Measurements from ENCODE around the gene PVALEF. TPM values are rescaled to one million over a fixed set of nuclear protein-coding genes. Genes with fewer than 3 reads are reported as not detected.

Gene PVALEF
- total and polyA plus RNA-seq, 2 of the 13 experiments (the other 11 are each of a cell fraction or from before 2014, with no cell fraction given) = 0.18 TPM

- ChIA-PET POLR2A (interaction anchor here (0.6 kb wide), 1 partner anchor 97 kb away, joined by 3 read pairs; the partner anchor contains the start of gene CEP131), CTCF (ENCODE audit: low intra/inter-chr PET ratio, low total read pairs) (no interaction called here)
- H3K4me1 ChIP-seq (ENCODE audit: insufficient read depth, low read length) = peaks cover 14% of the 10 kb centered on the region
- no peaks in the 10 kb centered on the region for H3K79me2 ChIP-seq (ENCODE audit: insufficient read depth, low read length)
- no peak overlapping the region for H3K9ac ChIP-seq (ENCODE audit: insufficient read depth, low read depth, low read length)
- TF ChIP-seq NFE2L1 (CRISPR knock-in tag; IDR thresholded peaks at IDR 0.05; ENCODE audit: borderline replicate concordance) (no peak), GABPA (IDR thresholded peaks at IDR 0.05; ENCODE audit: low read depth, low read length) (no peak), GABPA (CRISPR knock-in tag; IDR thresholded peaks at IDR 0.05; ENCODE audit: low read depth) (no peak), NR2C2 (CRISPR knock-in tag; IDR thresholded peaks at IDR 0.05; ENCODE audit: borderline replicate concordance) (no peak), HNRNPUL1 (IDR thresholded peaks at IDR 0.05; ENCODE audit: low read depth, low read length) (no peak), ZNF224 (CRISPR knock-in tag; IDR thresholded peaks at IDR 0.05) (no peak), FOXA1 (IDR thresholded peaks at IDR 0.05) (no peak), FOXA1 (CRISPR knock-in tag; IDR thresholded peaks at IDR 0.05) (no peak), TEAD3 (CRISPR knock-in tag; optimal IDR thresholded peaks at IDR 0.05; ENCODE audit: borderline replicate concordance) (no peak), ARHGAP35 (CRISPR knock-in tag; IDR thresholded peaks at IDR 0.05; ENCODE audit: borderline replicate concordance) (no peak), THAP8 (CRISPR knock-in tag; IDR thresholded peaks at IDR 0.05; ENCODE audit: borderline replicate concordance) (no peak), ZNF343 (CRISPR knock-in tag; IDR thresholded peaks at IDR 0.05) (no peak), NFKB2 (CRISPR knock-in tag; IDR thresholded peaks at IDR 0.05; ENCODE audit: borderline replicate concordance) (no peak), ZNF839 (CRISPR knock-in tag; IDR thresholded peaks at IDR 0.05; ENCODE audit: borderline replicate concordance) (no peak), MEIS2 (CRISPR knock-in tag; IDR thresholded peaks at IDR 0.05) (no peak), ZNF329 (CRISPR knock-in tag; IDR thresholded peaks at IDR 0.05; ENCODE audit: low read depth) (no peak), ZNF432 (CRISPR knock-in tag; IDR thresholded peaks at IDR 0.05; ENCODE audit: borderline replicate concordance) (no peak)
- ATAC-seq (no peak), DNase-seq (ENCODE audit: low spot score) (no peak), FAIRE-seq (no peak)
- H3K4me3 ChIP-seq (replicated peaks in 1 of 3; ENCODE audit: insufficient read depth in 1 of 3, low read depth in 2 of 3, low read length in 3 of 3) = no peak overlapping the region
- H3K4me2 ChIP-seq (ENCODE audit: low read depth, low read length) = no peak overlapping the region
- intact Hi-C loops (cut with micrococcal nuclease; ENCODE audit: unreplicated experiment) (no loop called here), in situ Hi-C loops (cut with HindIII; ENCODE audit: extremely low pct_ligation_motif_present, low pct_unique_long_range_greater_than_20kb) (no loop called here)
- no peaks in the 10 kb centered on the region for H3K9me3 ChIP-seq (ENCODE audit: low read length)
- BruUV-seq (replicated peaks) = no TSS peak
- no peaks in the 10 kb centered on the region for H3K36me3 ChIP-seq (replicated peaks in 1 of 2; ENCODE audit: control insufficient read depth in 1 of 2, insufficient read depth in 2 of 2, low read length in 2 of 2)
- H4K20me1 ChIP-seq (ENCODE audit: insufficient read depth, low read length) = no peaks in the 10 kb centered on the region; the same call in 1 of the 2 replicates
- 98% methylated on average over 10 of the region's 14 CpGs for whole genome bisulfite sequencing (ENCODE audit: low lambda C conversion rate)
- H3K27me3 ChIP-seq (ENCODE audit: control insufficient read depth in 1 of 2, insufficient read depth in 2 of 2, low read length in 2 of 2) = no peaks in the 10 kb centered on the region
- H2AFZ ChIP-seq (ENCODE audit: low read length) = no peak overlapping the region
- no peak overlapping the region for H3K27ac ChIP-seq (ENCODE audit: extremely low read length, insufficient read depth, low read length)
These were observed 39.7 kb upstream of the PVALEF start for GRCh38 chr17:81125573-81126081.
